Epithelial cell of proximal tubule (primary cell): Measurements from ENCODE around the gene CYP24A1. TPM values are rescaled to one million over a fixed set of nuclear protein-coding genes. Genes with fewer than 3 reads are reported as not detected.

ENCODE experiments used
- DNase-seq: peaks from one replicate; pipeline ENCODE4 v3.0.0-alpha.2; 2011; ENCODE audit warnings: low read depth
- H3K4me3 ChIP-seq: 2 replicates; pipeline ENCODE4 v1.5.1; 2011; ENCODE audit warnings: low read depth, mild to moderate bottlenecking, low read length
- CTCF ChIP-seq: conservative IDR thresholded peaks from 2 replicates; pipeline ENCODE4 v1.5.1; 2012; ENCODE audit warnings: low read depth, mild to moderate bottlenecking, low read length
- total RNA-seq: library from RNA; depleted of rRNA; stranded (reverse); fragments of >200 nt; gene quantifications from 2 replicates; pipeline ENCODE4 v1.2.3, GENCODE V29; 2015

CYP24A1 gene
- total RNA-seq, 1 donor from 2014 or later: 1.5 TPM

GRCh38 chr20:54195483-54196472, 22.0 kb upstream of the CYP24A1 start:
- DNase-seq: no peak
- no peak for TF ChIP-seq CTCF
- H3K4me3 ChIP-seq: no peak overlapping the region

GRCh38 chr20:54194724-54195438, 21.1 kb upstream of the CYP24A1 start:
- H3K4me3 ChIP-seq: no peak overlapping the region
- peak; percentile 25 for DNase-seq
- peak; percentile 23 for TF ChIP-seq CTCF

- TF ChIP-seq CTCF: no peak
- H3K4me3 ChIP-seq: no peak overlapping the region
- no peak for DNase-seq
These were observed 20.0 kb upstream of the CYP24A1 start for GRCh38 chr20:54193817-54194216.

- no peak overlapping the region for H3K4me3 ChIP-seq
- TF ChIP-seq CTCF: no peak
- no peak for DNase-seq
These were observed 16.4 kb upstream of the CYP24A1 start for GRCh38 chr20:54190217-54190616.

GRCh38 chr20:54189630-54190029, 15.8 kb upstream of the CYP24A1 start:
- DNase-seq: no peak
- no peak overlapping the region for H3K4me3 ChIP-seq
- TF ChIP-seq CTCF: no peak

- no peak for TF ChIP-seq CTCF
These were observed 14.5 kb upstream of the CYP24A1 start for GRCh38 chr20:54188132-54188849.

More at GRCh38 chr20:54188132-54188849, 14.5 kb upstream of the CYP24A1 start:
- no peak for DNase-seq
- no peak overlapping the region for H3K4me3 ChIP-seq
